Measurements from ENCODE around the gene RGS14. TPM values are rescaled to one million over a fixed set of nuclear protein-coding genes. Genes with fewer than 3 reads are reported as not detected.

The RGS14 gene
- total and polyA plus RNA-seq, 2 experiments from 2014 or later, result 23.5 to 37.9 TPM

DNA sequence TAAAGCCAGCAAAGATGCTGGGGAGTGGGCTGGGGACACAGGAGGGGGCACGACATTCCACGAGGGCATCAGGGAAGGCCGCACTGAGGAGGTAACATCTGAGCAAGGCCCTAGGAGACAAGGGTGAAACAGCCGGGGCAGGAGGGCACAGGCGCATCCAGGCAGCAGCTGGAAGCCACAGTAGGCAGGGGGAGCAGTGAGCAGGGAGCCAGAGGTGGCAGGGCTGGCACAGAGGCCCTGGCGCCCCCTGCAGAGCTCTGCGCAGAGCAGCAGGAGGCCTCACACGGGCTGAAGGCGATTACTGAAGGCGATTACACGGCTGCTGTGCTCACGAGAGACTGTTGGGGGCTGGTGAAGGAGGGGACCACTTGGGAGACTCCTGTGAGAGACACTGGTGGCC is 21.6 kb upstream of the RGS14 start:
- no peak overlapping the region for H3K27ac ChIP-seq (ENCODE audit: low read depth)
- no peak overlapping the region for H2AFZ ChIP-seq
- H3K79me2 ChIP-seq (replicated peaks; ENCODE audit: insufficient read depth), result peaks cover 14% of the 10 kb centered on the region; the same call in 1 of the 2 replicates
- H3K4me1 ChIP-seq (ENCODE audit: insufficient read depth), result no peaks in the 10 kb centered on the region; the same call in 1 of the 2 replicates
- H4K20me1 ChIP-seq (replicated peaks; ENCODE audit: insufficient read depth), result peaks cover 4% of the 10 kb centered on the region; the same call in 1 of the 2 replicates
- Mint-ChIP-seq H3K27ac (peak overlapping the region; percentile 92), H3K4me3 (no peak overlapping the region; the same call in 2 of the 3 replicates), H3K36me3 (ENCODE audit: low read depth) (peaks cover 60% of the 10 kb centered on the region), H3K9me3 (no peaks in the 10 kb centered on the region), H3K4me1 (peaks cover 23% of the 10 kb centered on the region), H3K27me3 (ENCODE audit: insufficient read depth, low read depth, poor library complexity) (peaks cover 11% of the 10 kb centered on the region)
- no peaks in the 10 kb centered on the region for H3K27me3 ChIP-seq (ENCODE audit: insufficient read depth)
- peak; percentile 63 for ATAC-seq
- H3F3A ChIP-seq (replicated peaks; ENCODE audit: low read depth), result no peaks in the 10 kb centered on the region
- H3K9me2 ChIP-seq (ENCODE audit: insufficient read depth), result no peaks in the 10 kb centered on the region
- TF ChIP-seq, protein P1, sequence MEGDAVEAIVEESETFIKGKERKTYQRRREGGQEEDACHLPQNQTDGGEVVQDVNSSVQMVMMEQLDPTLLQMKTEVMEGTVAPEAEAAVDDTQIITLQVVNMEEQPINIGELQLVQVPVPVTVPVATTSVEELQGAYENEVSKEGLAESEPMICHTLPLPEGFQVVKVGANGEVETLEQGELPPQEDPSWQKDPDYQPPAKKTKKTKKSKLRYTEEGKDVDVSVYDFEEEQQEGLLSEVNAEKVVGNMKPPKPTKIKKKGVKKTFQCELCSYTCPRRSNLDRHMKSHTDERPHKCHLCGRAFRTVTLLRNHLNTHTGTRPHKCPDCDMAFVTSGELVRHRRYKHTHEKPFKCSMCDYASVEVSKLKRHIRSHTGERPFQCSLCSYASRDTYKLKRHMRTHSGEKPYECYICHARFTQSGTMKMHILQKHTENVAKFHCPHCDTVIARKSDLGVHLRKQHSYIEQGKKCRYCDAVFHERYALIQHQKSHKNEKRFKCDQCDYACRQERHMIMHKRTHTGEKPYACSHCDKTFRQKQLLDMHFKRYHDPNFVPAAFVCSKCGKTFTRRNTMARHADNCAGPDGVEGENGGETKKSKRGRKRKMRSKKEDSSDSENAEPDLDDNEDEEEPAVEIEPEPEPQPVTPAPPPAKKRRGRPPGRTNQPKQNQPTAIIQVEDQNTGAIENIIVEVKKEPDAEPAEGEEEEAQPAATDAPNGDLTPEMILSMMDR (conservative IDR thresholded peaks at IDR 0.05; ENCODE audit: low read depth in 2 of 2), result peak; percentile 41 to 77
- TF ChIP-seq EZH2 (IDR thresholded peaks at IDR 0.05; ENCODE audit: low read depth, unreplicated experiment), result no peak
- DNase-seq (ENCODE audit: low spot score), result peak; percentile 49
- peaks cover 5% of the 10 kb centered on the region; the same call in 1 of the 2 replicates for H3K36me3 ChIP-seq (ENCODE audit: insufficient read depth)
- H3K4me3 ChIP-seq, result no peak overlapping the region
- no peak overlapping the region for H3K4me2 ChIP-seq

DNA sequence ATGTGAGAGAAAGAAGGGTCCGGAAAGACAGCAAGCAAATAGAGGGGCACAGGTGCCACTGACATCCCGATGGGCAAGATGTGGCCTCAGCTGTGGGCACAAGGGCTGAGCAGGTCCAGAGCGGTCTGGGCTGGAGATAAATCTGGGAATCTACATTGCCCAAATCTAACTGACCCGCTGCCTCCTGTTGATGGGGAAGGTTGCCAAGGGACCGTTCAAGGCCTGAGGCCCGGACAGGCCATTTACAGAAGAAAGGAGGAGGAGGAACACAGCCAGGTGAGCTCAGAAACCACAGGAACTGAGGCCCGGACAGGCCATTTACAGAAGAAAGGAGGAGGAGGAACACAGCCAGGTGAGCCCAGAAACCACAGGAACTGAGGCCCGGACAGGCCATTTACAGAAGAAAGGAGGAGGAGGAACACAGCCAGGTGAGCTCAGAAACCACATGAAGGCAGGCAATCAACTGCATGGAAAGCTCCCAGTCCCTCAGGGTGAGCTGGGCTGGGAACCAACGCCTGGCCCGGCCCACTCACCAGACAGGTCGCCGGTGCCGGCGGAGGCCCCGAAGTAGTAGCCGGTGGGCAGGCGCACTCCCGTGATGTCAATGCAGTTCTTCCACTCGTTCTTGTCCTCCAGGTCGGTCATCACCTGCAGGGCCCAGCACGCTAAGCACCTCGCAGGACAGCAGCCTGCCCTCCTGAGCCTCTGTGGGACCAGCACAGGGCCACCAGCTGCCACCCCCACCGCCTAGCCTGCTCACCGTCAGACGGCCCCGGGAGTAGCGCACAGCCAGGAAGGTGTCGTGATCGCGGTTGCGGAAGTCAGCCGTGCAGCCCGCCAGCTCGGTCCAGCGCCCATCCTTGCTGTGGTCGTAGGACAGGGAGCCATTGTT is 20.9 kb upstream of the RGS14 start:
- H3K4me3 Mint-ChIP-seq, result no peak overlapping the region; the same call in 2 of the 3 replicates
- H3K4me1 Mint-ChIP-seq, result peaks cover 23% of the 10 kb centered on the region
- TF ChIP-seq, protein P2, sequence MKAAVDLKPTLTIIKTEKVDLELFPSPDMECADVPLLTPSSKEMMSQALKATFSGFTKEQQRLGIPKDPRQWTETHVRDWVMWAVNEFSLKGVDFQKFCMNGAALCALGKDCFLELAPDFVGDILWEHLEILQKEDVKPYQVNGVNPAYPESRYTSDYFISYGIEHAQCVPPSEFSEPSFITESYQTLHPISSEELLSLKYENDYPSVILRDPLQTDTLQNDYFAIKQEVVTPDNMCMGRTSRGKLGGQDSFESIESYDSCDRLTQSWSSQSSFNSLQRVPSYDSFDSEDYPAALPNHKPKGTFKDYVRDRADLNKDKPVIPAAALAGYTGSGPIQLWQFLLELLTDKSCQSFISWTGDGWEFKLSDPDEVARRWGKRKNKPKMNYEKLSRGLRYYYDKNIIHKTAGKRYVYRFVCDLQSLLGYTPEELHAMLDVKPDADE (IDR thresholded peaks at IDR 0.05), result no peak
- TF ChIP-seq NANOG (IDR thresholded peaks at IDR 0.05; ENCODE audit: borderline replicate concordance) (no peak), EZH2phosphoT487 (IDR thresholded peaks at IDR 0.05; ENCODE audit: unreplicated experiment) (no peak), CREB1 (CRISPR knock-in tag; IDR thresholded peaks at IDR 0.05; ENCODE audit: low read depth) (no peak), ZNF331 (CRISPR knock-in tag; IDR thresholded peaks at IDR 0.05; ENCODE audit: low read depth) (no peak), EZH2 (IDR thresholded peaks at IDR 0.05; ENCODE audit: low read depth, unreplicated experiment) (no peak), STAT1 (IDR thresholded peaks at IDR 0.05; ENCODE audit: unreplicated experiment) (no peak), ZNF114 (CRISPR knock-in tag; IDR thresholded peaks at IDR 0.05) (no peak), POLR2AphosphoS5 (IDR thresholded peaks at IDR 0.05; ENCODE audit: low read depth) (no peak)
- TF ChIP-seq, protein P3, sequence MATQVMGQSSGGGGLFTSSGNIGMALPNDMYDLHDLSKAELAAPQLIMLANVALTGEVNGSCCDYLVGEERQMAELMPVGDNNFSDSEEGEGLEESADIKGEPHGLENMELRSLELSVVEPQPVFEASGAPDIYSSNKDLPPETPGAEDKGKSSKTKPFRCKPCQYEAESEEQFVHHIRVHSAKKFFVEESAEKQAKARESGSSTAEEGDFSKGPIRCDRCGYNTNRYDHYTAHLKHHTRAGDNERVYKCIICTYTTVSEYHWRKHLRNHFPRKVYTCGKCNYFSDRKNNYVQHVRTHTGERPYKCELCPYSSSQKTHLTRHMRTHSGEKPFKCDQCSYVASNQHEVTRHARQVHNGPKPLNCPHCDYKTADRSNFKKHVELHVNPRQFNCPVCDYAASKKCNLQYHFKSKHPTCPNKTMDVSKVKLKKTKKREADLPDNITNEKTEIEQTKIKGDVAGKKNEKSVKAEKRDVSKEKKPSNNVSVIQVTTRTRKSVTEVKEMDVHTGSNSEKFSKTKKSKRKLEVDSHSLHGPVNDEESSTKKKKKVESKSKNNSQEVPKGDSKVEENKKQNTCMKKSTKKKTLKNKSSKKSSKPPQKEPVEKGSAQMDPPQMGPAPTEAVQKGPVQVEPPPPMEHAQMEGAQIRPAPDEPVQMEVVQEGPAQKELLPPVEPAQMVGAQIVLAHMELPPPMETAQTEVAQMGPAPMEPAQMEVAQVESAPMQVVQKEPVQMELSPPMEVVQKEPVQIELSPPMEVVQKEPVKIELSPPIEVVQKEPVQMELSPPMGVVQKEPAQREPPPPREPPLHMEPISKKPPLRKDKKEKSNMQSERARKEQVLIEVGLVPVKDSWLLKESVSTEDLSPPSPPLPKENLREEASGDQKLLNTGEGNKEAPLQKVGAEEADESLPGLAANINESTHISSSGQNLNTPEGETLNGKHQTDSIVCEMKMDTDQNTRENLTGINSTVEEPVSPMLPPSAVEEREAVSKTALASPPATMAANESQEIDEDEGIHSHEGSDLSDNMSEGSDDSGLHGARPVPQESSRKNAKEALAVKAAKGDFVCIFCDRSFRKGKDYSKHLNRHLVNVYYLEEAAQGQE (IDR thresholded peaks at IDR 0.05; ENCODE audit: unreplicated experiment), result no peak
- TF ChIP-seq, protein P1 (conservative IDR thresholded peaks at IDR 0.05; ENCODE audit: low read depth in 2 of 2), result no peak

More for the DNA sequence above, 20.9 kb upstream of the RGS14 start:
- Histone ChIP-seq H3K4me1 (ENCODE audit: insufficient read depth) (no peaks in the 10 kb centered on the region; the same call in 1 of the 2 replicates), H4K20me1 (replicated peaks; ENCODE audit: insufficient read depth) (0 out of 2 replicates have a peak, but pooled peaks cover 4% of the 10 kb centered on the region), H3K36me3 (ENCODE audit: insufficient read depth) (peaks cover 5% of the 10 kb centered on the region; the same call in 1 of the 2 replicates), H3K9me2 (ENCODE audit: insufficient read depth) (no peaks in the 10 kb centered on the region), H3K4me3 (no peak overlapping the region), H3F3A (replicated peaks; ENCODE audit: low read depth) (no peaks in the 10 kb centered on the region), H3K27me3 (ENCODE audit: insufficient read depth) (no peaks in the 10 kb centered on the region), H2AFZ (no peak overlapping the region), H3K27ac (ENCODE audit: low read depth) (no peak overlapping the region), H3K4me2 (no peak overlapping the region), H3K79me2 (replicated peaks; ENCODE audit: insufficient read depth) (peaks cover 21% of the 10 kb centered on the region)
- peak overlapping the region; percentile 92 for H3K27ac Mint-ChIP-seq
- H3K27me3 Mint-ChIP-seq (ENCODE audit: insufficient read depth, low read depth, poor library complexity), result peaks cover 11% of the 10 kb centered on the region
- ATAC-seq (no peak), DNase-seq (ENCODE audit: low spot score) (no peak)
- H3K36me3 Mint-ChIP-seq (ENCODE audit: low read depth), result peaks cover 62% of the 10 kb centered on the region
- H3K9me3 Mint-ChIP-seq, result no peaks in the 10 kb centered on the region

All from GM23338 (cell line).